ENCODE measurements around the gene CPA5.

Gene CPA5

GRCh38 chr7:130350945-130351790 lies 6.6 kb downstream of the CPA5 start:
- H3K4me3 ChIP-seq (ENCODE audit: low read depth, low read length), result no peak overlapping the region
- DNase-seq (ENCODE audit: low read depth), result no peak
- TF ChIP-seq, protein P1, sequence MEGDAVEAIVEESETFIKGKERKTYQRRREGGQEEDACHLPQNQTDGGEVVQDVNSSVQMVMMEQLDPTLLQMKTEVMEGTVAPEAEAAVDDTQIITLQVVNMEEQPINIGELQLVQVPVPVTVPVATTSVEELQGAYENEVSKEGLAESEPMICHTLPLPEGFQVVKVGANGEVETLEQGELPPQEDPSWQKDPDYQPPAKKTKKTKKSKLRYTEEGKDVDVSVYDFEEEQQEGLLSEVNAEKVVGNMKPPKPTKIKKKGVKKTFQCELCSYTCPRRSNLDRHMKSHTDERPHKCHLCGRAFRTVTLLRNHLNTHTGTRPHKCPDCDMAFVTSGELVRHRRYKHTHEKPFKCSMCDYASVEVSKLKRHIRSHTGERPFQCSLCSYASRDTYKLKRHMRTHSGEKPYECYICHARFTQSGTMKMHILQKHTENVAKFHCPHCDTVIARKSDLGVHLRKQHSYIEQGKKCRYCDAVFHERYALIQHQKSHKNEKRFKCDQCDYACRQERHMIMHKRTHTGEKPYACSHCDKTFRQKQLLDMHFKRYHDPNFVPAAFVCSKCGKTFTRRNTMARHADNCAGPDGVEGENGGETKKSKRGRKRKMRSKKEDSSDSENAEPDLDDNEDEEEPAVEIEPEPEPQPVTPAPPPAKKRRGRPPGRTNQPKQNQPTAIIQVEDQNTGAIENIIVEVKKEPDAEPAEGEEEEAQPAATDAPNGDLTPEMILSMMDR (IDR thresholded peaks at IDR 0.05; ENCODE audit: control insufficient read depth, extremely low read depth, insufficient read depth), result no peak

GRCh38 chr7:130351791-130352090 lies 7.1 kb downstream of the CPA5 start:
- no peak overlapping the region for H3K4me3 ChIP-seq (ENCODE audit: low read depth, low read length)
- TF ChIP-seq, protein P1 (IDR thresholded peaks at IDR 0.05; ENCODE audit: control insufficient read depth, extremely low read depth, insufficient read depth), result no peak
- no peak for DNase-seq (ENCODE audit: low read depth)

GRCh38 chr7:130352194-130353074 lies 7.8 kb downstream of the CPA5 start:
- no peak overlapping the region for H3K4me3 ChIP-seq (ENCODE audit: low read depth, low read length)
- TF ChIP-seq, protein P1 (IDR thresholded peaks at IDR 0.05; ENCODE audit: control insufficient read depth, extremely low read depth, insufficient read depth), result no peak
- DNase-seq (ENCODE audit: low read depth), result no peak

DNA sequence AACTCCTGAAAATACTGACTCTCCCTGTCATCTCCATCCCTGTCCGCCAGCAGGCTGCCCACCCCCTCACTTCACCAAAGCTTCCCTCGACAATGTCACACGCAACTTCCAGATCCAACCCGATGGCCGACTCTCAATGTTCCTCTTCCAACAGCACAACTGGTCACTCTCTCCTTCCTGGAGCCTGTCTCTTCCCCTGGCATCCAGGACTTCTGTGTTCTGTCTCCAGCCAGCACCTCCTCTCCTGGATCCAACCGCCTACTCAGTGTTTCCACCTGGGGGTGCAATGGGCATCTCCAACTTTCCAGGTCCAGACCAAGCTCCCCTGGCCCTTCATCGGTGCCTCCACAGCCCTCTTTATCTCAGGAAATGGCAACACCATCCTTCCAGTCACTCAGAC lies 8.6 kb downstream of the CPA5 start:
- H3K4me3 ChIP-seq (ENCODE audit: low read depth, low read length), result no peak overlapping the region
- TF ChIP-seq, protein P1 (IDR thresholded peaks at IDR 0.05; ENCODE audit: control insufficient read depth, extremely low read depth, insufficient read depth), result no peak
- no peak for DNase-seq (ENCODE audit: low read depth)

DNA sequence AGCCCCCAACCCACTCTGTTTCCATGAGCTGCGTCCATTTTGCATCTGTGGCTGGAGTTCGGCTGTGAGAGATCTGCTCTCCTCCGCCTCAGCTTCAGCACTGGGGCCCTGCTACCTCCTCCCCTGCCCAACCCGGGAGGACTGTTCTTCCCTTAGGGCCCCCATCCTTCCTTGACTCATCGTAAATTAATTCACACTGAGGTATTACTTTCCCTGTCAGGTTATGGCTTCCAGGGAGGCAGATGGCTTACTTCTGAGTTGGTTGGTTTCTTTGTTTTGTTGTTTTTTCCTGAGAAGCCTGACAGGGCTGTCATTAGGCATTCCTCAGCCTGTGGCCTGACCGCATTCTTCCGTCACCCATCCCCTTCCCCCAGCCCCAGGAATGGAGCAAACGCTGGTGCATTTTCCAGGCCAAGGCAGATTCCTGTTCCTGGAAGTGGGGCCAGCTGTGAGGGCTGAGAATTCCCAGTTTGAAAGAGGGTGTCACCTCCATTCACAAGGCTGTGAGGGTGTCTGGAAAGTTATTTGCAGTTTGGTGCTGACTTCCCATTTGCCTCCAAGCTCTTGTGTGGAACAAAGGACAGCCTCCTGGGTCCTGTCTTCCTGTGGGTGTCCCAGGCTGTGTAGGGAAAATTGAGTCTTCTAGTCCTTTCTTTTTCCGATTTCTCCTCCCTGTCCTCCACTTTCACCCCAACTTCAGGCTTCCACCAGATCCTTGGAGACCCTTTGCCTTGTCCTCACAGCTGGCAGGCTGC lies 11.7 kb downstream of the CPA5 start:
- DNase-seq (ENCODE audit: low read depth), result no peak
- TF ChIP-seq, protein P1 (IDR thresholded peaks at IDR 0.05; ENCODE audit: control insufficient read depth, extremely low read depth, insufficient read depth), result no peak
- no peak overlapping the region for H3K4me3 ChIP-seq (ENCODE audit: low read depth, low read length)

DNA sequence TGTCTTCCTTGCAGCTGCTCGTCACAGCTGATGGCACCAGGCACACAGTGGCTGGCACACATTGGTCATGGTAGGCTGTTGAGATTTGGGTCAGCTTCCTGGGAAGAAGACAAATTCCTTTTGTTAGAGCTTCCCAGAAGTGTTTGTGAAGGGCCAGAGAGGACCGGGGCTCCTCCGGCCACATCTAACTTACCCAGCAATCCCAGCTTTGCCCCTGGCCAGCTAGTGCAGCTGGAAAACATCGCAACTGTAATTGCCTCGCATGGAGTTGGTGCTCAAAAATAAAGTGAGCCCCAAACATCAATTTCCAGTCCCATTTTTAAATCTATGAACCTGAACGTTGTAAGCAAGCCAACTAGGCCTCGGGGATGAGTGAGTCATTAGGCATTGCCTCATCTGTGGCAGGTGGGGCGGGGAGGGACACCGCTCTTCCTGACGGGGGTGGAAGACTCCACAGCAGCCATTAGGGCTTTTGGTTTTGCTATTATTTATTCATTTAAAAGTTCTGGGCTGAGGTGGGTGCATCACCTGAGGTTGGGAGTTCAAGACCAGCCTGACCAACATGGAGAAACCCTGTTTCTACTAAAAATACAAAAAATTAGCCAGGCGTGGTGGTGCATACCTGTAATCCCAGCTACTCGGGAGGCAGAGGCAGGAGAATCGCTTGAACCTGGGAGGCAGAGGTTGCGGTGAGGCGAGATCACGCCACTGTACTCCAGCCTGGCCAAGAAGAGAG lies 12.4 kb downstream of the CPA5 start:
- no peak for DNase-seq (ENCODE audit: low read depth)
- H3K4me3 ChIP-seq (ENCODE audit: low read depth, low read length), result no peak overlapping the region

More for the DNA sequence above, 12.4 kb downstream of the CPA5 start:
- TF ChIP-seq, protein P1 (IDR thresholded peaks at IDR 0.05; ENCODE audit: control insufficient read depth, extremely low read depth, insufficient read depth), result no peak
